ENCODE measurements around the gene GDPD3. TPM values are rescaled to one million over a fixed set of nuclear protein-coding genes. Genes with fewer than 3 reads are reported as not detected.

Gene GDPD3
- total and polyA plus RNA-seq, 2 of the 13 experiments (the other 11 are each of a cell fraction or from before 2014, with no cell fraction given) = 18.7 to 20.6 TPM

DNA sequence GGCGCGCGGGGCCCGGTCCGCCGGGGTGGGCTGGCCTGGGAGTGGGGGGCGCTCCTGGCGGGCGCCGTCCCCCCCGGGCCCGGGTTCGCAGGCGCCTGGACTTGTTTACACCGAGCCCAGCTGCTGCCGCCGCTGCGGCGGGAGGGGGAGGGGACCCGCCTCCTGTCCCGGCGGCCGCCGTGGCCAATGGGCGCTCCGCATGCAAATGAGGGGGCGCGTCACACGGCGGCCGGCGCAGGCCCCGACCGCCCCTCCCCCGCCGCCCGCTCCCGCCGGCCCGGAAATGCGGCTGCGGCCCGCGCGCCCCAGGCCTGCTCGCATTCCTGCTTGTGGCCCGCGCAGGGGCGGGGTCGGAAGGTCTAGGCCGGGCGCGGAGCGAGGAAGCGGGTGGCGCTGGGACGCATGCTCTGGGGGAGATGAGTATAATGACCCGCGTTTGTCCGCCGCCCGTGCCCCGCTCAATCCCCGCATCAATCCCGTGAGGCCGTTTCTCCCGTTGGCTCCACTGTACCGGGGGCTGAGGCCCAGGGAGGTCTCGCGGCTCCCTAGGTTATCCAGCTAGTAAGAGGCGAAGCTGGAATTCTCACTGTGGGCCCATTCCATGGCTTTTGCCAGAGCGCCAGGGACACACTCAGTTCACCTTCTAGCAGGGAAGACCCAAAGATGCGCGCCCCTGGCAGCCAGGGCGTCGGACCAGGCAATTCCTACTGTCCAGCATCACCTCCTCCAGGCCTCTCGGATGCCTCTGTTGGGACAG, 17.1 kb downstream of the GDPD3 start, which contains the start of gene YPEL3 (continued):
- TF ChIP-seq ZNF431 (CRISPR knock-in tag; IDR thresholded peaks at IDR 0.05; ENCODE audit: borderline replicate concordance, low read depth) (peak; percentile 60; the same call in 1 of the 2 replicates), ZNF670 (CRISPR knock-in tag; IDR thresholded peaks at IDR 0.05; ENCODE audit: borderline replicate concordance) (no peak), PITX1 (CRISPR knock-in tag; IDR thresholded peaks at IDR 0.05) (no peak), ZNF260 (CRISPR knock-in tag; IDR thresholded peaks at IDR 0.05; ENCODE audit: borderline replicate concordance, low read depth) (no peak), GABPB1 (CRISPR knock-in tag; IDR thresholded peaks at IDR 0.05) (peak; percentile 89), ZNF33B (CRISPR knock-in tag; IDR thresholded peaks at IDR 0.05) (no peak), TARDBP (CRISPR knock-in tag; IDR thresholded peaks at IDR 0.05) (peak; percentile 81), KLF13 (CRISPR knock-in tag; IDR thresholded peaks at IDR 0.05) (no peak), ZNF629 (CRISPR knock-in tag; conservative IDR thresholded peaks at IDR 0.05) (no peak), ZNF282 (IDR thresholded peaks at IDR 0.05; ENCODE audit: partially characterized antibody) (no peak), ETV5 (CRISPR knock-in tag; IDR thresholded peaks at IDR 0.05; ENCODE audit: borderline replicate concordance) (peak; percentile 90), FOSL1 (CRISPR knock-in tag; IDR thresholded peaks at IDR 0.05; ENCODE audit: borderline replicate concordance) (no peak), ZNF619 (CRISPR knock-in tag; IDR thresholded peaks at IDR 0.05) (peak; percentile 20; the same call in 1 of the 2 replicates), ISX (CRISPR knock-in tag; conservative IDR thresholded peaks at IDR 0.05) (0 out of 2 replicates have a peak, but pooled peaks have one; percentile 61)
- TF ChIP-seq, protein P1, sequence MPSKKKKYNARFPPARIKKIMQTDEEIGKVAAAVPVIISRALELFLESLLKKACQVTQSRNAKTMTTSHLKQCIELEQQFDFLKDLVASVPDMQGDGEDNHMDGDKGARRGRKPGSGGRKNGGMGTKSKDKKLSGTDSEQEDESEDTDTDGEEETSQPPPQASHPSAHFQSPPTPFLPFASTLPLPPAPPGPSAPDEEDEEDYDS (CRISPR knock-in tag; IDR thresholded peaks at IDR 0.05) = 0 out of 2 replicates have a peak, but pooled peaks have one; percentile 51
- TF ChIP-seq, protein P2, sequence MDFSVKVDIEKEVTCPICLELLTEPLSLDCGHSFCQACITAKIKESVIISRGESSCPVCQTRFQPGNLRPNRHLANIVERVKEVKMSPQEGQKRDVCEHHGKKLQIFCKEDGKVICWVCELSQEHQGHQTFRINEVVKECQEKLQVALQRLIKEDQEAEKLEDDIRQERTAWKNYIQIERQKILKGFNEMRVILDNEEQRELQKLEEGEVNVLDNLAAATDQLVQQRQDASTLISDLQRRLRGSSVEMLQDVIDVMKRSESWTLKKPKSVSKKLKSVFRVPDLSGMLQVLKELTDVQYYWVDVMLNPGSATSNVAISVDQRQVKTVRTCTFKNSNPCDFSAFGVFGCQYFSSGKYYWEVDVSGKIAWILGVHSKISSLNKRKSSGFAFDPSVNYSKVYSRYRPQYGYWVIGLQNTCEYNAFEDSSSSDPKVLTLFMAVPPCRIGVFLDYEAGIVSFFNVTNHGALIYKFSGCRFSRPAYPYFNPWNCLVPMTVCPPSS (IDR thresholded peaks at IDR 0.05) = no peak
- TF ChIP-seq, protein P3, sequence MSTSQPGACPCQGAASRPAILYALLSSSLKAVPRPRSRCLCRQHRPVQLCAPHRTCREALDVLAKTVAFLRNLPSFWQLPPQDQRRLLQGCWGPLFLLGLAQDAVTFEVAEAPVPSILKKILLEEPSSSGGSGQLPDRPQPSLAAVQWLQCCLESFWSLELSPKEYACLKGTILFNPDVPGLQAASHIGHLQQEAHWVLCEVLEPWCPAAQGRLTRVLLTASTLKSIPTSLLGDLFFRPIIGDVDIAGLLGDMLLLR (CRISPR knock-in tag; IDR thresholded peaks at IDR 0.05) = no peak
- TF ChIP-seq, protein P4, sequence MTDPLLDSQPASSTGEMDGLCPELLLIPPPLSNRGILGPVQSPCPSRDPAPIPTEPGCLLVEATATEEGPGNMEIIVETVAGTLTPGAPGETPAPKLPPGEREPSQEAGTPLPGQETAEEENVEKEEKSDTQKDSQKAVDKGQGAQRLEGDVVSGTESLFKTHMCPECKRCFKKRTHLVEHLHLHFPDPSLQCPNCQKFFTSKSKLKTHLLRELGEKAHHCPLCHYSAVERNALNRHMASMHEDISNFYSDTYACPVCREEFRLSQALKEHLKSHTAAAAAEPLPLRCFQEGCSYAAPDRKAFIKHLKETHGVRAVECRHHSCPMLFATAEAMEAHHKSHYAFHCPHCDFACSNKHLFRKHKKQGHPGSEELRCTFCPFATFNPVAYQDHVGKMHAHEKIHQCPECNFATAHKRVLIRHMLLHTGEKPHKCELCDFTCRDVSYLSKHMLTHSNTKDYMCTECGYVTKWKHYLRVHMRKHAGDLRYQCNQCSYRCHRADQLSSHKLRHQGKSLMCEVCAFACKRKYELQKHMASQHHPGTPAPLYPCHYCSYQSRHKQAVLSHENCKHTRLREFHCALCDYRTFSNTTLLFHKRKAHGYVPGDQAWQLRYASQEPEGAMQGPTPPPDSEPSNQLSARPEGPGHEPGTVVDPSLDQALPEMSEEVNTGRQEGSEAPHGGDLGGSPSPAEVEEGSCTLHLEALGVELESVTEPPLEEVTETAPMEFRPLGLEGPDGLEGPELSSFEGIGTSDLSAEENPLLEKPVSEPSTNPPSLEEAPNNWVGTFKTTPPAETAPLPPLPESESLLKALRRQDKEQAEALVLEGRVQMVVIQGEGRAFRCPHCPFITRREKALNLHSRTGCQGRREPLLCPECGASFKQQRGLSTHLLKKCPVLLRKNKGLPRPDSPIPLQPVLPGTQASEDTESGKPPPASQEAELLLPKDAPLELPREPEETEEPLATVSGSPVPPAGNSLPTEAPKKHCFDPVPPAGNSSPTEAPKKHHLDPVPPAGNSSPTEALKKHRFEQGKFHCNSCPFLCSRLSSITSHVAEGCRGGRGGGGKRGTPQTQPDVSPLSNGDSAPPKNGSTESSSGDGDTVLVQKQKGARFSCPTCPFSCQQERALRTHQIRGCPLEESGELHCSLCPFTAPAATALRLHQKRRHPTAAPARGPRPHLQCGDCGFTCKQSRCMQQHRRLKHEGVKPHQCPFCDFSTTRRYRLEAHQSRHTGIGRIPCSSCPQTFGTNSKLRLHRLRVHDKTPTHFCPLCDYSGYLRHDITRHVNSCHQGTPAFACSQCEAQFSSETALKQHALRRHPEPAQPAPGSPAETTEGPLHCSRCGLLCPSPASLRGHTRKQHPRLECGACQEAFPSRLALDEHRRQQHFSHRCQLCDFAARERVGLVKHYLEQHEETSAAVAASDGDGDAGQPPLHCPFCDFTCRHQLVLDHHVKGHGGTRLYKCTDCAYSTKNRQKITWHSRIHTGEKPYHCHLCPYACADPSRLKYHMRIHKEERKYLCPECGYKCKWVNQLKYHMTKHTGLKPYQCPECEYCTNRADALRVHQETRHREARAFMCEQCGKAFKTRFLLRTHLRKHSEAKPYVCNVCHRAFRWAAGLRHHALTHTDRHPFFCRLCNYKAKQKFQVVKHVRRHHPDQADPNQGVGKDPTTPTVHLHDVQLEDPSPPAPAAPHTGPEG (CRISPR knock-in tag; IDR thresholded peaks at IDR 0.05) = no peak
- TF ChIP-seq, protein P5, sequence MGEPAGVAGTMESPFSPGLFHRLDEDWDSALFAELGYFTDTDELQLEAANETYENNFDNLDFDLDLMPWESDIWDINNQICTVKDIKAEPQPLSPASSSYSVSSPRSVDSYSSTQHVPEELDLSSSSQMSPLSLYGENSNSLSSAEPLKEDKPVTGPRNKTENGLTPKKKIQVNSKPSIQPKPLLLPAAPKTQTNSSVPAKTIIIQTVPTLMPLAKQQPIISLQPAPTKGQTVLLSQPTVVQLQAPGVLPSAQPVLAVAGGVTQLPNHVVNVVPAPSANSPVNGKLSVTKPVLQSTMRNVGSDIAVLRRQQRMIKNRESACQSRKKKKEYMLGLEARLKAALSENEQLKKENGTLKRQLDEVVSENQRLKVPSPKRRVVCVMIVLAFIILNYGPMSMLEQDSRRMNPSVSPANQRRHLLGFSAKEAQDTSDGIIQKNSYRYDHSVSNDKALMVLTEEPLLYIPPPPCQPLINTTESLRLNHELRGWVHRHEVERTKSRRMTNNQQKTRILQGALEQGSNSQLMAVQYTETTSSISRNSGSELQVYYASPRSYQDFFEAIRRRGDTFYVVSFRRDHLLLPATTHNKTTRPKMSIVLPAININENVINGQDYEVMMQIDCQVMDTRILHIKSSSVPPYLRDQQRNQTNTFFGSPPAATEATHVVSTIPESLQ (CRISPR knock-in tag; conservative IDR thresholded peaks at IDR 0.05) = no peak

Data from HepG2 (cell line).